ENCODE measurements around the gene CRB2. TPM values are rescaled to one million over a fixed set of nuclear protein-coding genes. Genes with fewer than 3 reads are reported as not detected.
A peak's percentile ranks its signal among the peaks of the same experiment; 100 is the strongest.

CRB2 gene
- total RNA-seq, 6 donors from 2014 or later = 0.13 to 0.23 TPM; not detected in 4

DNA sequence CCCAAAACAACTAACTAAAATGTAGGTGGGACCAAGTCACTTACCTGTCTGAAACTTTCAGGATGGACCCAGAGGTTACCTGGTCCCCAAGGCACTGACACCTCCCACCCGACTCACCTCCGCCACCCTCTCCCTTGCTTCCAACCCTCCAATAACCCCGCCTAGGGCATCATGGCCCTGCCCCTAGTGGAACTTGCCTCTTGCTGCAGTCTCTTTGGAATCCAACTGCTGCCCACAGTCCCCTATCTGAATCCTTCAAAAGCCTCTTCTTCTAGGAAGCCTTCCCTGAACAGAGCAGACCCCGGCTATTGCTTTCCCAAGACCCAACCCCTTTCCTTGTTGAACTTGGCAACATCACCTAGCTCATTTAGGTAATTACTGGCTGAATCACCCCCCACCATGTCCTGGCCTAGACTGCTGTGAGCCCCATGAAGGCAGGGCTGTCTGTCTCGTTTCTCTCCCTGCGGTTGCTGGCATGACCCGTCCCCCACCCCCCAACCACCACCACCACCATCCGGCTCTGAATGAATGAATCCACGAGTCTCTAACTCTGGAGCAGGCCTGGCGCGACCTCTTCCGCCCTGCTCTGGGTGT, 9.4 kb downstream of the CRB2 start:
- Histone ChIP-seq H3K27ac (no peak overlapping the region), H3K4me1 (peaks cover 0 to 2% (median under 1%) of the 10 kb centered on the region in 4 donors), H3K27me3 (no peaks in the 10 kb centered on the region), H3K36me3 (no peaks in the 10 kb centered on the region), H3K4me3 (no peak overlapping the region), H3K9me3 (no peaks in the 10 kb centered on the region)
- DNase-seq (no peak), ATAC-seq (ENCODE audit: low FRiP score in 2 of 2) (no peak)
- WGBS, 2 donors = 78 to 92% methylated on average over 12 of the region's 12 CpGs
- TF ChIP-seq, protein P1, sequence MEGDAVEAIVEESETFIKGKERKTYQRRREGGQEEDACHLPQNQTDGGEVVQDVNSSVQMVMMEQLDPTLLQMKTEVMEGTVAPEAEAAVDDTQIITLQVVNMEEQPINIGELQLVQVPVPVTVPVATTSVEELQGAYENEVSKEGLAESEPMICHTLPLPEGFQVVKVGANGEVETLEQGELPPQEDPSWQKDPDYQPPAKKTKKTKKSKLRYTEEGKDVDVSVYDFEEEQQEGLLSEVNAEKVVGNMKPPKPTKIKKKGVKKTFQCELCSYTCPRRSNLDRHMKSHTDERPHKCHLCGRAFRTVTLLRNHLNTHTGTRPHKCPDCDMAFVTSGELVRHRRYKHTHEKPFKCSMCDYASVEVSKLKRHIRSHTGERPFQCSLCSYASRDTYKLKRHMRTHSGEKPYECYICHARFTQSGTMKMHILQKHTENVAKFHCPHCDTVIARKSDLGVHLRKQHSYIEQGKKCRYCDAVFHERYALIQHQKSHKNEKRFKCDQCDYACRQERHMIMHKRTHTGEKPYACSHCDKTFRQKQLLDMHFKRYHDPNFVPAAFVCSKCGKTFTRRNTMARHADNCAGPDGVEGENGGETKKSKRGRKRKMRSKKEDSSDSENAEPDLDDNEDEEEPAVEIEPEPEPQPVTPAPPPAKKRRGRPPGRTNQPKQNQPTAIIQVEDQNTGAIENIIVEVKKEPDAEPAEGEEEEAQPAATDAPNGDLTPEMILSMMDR (IDR thresholded peaks at IDR 0.05) = no peak
- TF ChIP-seq EP300 (IDR thresholded peaks at IDR 0.05) (no peak), POLR2AphosphoS5 (IDR thresholded peaks at IDR 0.05) (no peak), POLR2A (IDR thresholded peaks at IDR 0.05) (no peak)

DNA sequence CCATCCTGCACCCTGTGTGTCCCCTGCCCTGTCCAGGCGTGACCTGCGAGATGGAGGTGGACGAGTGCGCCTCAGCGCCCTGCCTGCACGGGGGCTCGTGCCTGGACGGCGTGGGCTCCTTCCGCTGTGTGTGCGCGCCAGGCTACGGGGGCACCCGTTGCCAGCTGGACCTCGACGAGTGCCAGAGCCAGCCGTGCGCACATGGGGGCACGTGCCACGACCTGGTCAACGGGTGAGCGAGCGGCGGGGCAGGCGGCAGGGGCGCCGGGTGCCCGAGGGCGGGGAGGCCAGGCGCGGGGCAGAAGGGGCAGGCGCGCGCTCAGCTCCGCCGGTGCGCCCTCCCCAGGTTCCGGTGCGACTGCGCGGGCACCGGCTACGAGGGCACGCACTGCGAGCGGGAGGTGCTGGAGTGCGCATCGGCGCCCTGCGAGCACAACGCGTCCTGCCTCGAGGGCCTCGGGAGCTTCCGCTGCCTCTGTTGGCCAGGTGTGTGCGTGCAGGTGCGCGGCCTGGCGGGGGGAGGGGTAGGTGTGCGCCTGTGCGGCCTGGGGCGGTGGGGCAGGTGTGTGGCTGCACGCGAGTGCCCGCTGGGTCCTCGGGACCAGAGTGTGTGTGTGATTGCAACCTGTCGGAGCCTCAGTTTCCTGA, 10.0 kb downstream of the CRB2 start:
- ATAC-seq (ENCODE audit: low FRiP score in 2 of 2) = no peak
- DNase-seq = peak in 1 of 2 donors; percentile 83
- H3K27ac ChIP-seq = no peak overlapping the region
- 64 to 78% methylated on average over 12 to 26 of the region's 67 CpGs for WGBS, 2 donors
- no peaks in the 10 kb centered on the region for H3K27me3 ChIP-seq
- H3K4me3 ChIP-seq = no peak overlapping the region
- TF ChIP-seq EP300 (IDR thresholded peaks at IDR 0.05) = no peak
- H3K9me3 ChIP-seq = no peaks in the 10 kb centered on the region
- H3K4me1 ChIP-seq = no peaks in the 10 kb centered on the region
- no peaks in the 10 kb centered on the region for H3K36me3 ChIP-seq

DNA sequence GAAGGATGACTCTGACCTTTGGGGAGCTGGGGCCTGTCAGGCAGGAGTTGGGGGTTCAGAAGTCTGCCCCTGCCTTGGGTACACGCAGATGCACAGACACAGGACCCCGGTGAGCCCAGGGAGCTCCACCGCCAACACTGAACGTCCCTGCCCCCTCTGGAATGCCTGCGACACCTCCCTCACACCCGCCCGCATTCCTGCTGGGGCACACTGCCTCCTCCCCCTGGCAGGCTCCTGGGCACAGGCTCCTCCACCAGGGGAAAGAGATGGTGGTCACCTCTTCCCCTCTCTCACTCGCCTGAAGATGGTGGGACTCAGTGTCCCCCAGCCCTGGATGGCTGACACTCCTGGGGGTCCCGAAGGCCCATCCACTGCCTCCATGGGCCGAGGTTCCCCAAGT, 12.0 kb downstream of the CRB2 start:
- Histone ChIP-seq H3K36me3 (no peaks in the 10 kb centered on the region), H3K4me3 (no peak overlapping the region), H3K27ac (no peak overlapping the region), H3K9me3 (no peaks in the 10 kb centered on the region), H3K27me3 (peaks cover 0 to 6% (median 2%) of the 10 kb centered on the region in 4 donors), H3K4me1 (peaks cover 0 to 2% (median under 1%) of the 10 kb centered on the region in 4 donors)
- TF ChIP-seq POLR2AphosphoS5 (IDR thresholded peaks at IDR 0.05) (no peak), EP300 (IDR thresholded peaks at IDR 0.05) (no peak), POLR2A (IDR thresholded peaks at IDR 0.05) (no peak)
- TF ChIP-seq, protein P1 (IDR thresholded peaks at IDR 0.05) = no peak
- WGBS, 2 donors = 69 to 88% methylated on average over 4 to 10 of the region's 10 CpGs
- DNase-seq (peak in 1 of 2 donors; percentile 69), ATAC-seq (ENCODE audit: low FRiP score in 2 of 2) (no peak)

DNA sequence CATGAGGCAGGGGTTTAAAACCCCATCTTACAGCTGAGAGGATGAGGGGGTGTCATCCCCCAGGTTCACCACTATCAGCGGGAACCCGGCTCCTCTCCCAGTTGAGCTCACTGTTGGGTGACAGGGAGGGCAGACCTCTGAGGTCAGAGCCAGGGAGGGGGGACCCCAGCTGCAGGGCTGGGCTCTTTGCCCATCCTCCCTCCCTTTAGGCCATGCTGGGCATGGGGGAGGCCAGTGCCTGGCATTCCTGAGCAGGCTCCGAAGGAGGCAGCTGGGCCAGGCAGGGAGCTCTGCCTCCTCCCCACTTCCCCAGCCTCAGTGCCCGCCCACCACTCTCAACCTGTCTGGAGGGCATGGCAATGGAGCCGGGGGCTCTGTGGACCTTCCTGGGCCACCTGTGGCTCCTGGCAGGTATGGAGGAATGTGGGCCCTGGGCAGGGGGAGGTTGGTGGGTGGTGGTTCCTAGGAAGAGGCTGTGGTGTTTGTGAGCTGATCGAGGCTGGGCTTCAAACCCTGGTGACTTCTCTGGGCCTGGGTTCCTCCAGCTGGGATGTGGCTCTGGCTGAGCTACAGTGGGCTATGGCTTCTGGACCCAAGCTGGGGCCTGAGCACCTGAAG, 12.6 kb downstream of the CRB2 start:
- Histone ChIP-seq H3K27me3 (peaks cover 0 to 12% (median 5%) of the 10 kb centered on the region in 4 donors), H3K4me3 (no peak overlapping the region), H3K27ac (no peak overlapping the region), H3K9me3 (no peaks in the 10 kb centered on the region), H3K36me3 (no peaks in the 10 kb centered on the region), H3K4me1 (peaks cover 0 to 8% (median 4%) of the 10 kb centered on the region in 4 donors)
- ATAC-seq (ENCODE audit: low FRiP score in 2 of 2) (no peak), DNase-seq (no peak)
- 77 to 83% methylated on average over 1 to 6 of the region's 6 CpGs for WGBS, 2 donors
- TF ChIP-seq EP300 (IDR thresholded peaks at IDR 0.05) = no peak
- no peak for TF ChIP-seq POLR2A (IDR thresholded peaks at IDR 0.05)
- TF ChIP-seq, protein P1 (IDR thresholded peaks at IDR 0.05) = no peak
- TF ChIP-seq POLR2AphosphoS5 (IDR thresholded peaks at IDR 0.05) = no peak

DNA sequence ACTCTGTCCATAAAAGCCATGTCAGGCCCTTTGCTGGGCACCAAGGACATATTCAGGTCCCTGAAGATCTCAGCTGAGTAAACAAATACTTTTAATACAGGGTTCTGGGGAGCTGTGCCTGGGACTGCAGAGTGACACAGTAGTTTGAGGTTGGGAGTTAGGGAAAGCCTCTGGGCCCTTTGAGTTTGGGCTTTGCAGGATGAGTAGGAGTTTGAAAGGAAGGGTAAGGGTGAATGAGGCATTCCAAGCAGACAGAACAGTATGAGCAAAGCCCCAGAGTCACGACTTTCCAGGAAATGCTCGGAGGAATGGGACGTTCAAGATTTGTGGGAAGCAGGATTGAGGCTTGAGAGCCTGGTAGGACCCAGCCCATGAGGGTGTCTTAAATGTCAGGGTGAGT, 13.3 kb downstream of the CRB2 start:
- H3K27me3 ChIP-seq = peaks cover 0 to 19% (median 8%) of the 10 kb centered on the region in 4 donors
- TF ChIP-seq, protein P1 (IDR thresholded peaks at IDR 0.05) = no peak
- TF ChIP-seq POLR2A (IDR thresholded peaks at IDR 0.05) = no peak
- no peak for TF ChIP-seq EP300 (IDR thresholded peaks at IDR 0.05)
- no peak for TF ChIP-seq POLR2AphosphoS5 (IDR thresholded peaks at IDR 0.05)
- WGBS, 2 donors = 70 to 73% methylated on average over 3 of the region's 3 CpGs
- ATAC-seq (ENCODE audit: low FRiP score in 2 of 2) = no peak
- H3K9me3 ChIP-seq = no peaks in the 10 kb centered on the region
- H3K36me3 ChIP-seq = no peaks in the 10 kb centered on the region
- no peak overlapping the region for H3K4me3 ChIP-seq
- peaks cover 0 to 14% (median 5%) of the 10 kb centered on the region in 4 donors for H3K4me1 ChIP-seq
- no peak for DNase-seq
- no peak overlapping the region for H3K27ac ChIP-seq

All from upper lobe of left lung (tissue), 6 donors.